ENCODE data around the gene BBS9.

The BBS9 gene

DNA sequence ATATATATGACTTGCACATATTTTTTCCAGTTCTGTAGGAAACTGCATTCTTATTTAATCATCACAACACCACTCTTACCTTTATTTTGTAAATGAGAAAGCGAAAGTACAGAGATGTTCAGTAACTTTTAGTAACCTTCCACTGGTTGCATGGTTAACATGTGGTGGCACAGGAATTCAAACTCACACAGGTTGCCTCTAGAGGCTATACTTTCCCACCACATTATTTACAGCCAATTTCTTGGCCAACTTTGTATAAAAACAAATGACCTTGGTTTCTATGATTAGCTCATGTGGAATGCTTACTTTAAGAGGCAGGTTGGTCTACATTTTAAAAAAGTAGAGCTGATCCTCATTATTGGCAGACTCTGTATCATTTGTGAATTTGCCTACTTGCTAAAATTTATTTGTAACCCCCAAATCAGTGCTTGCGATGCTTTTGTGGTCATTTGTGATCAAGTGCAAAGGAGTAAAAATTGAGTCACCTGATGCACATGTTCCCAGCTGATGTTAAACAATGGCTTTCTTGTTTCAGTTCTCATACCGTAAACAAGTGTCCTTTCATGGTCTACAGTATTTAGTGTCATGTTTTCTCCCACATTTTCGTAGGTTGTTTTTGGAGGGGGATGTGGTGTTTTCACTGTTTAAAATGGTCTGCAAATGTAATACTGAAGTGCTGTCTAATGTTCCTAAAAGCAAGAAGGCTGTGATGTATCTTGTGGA is 14.8 kb downstream of the BBS9 start:
- peak; percentile 9 for DNase-seq (ENCODE audit: low read depth)
- TF ChIP-seq, protein P1, sequence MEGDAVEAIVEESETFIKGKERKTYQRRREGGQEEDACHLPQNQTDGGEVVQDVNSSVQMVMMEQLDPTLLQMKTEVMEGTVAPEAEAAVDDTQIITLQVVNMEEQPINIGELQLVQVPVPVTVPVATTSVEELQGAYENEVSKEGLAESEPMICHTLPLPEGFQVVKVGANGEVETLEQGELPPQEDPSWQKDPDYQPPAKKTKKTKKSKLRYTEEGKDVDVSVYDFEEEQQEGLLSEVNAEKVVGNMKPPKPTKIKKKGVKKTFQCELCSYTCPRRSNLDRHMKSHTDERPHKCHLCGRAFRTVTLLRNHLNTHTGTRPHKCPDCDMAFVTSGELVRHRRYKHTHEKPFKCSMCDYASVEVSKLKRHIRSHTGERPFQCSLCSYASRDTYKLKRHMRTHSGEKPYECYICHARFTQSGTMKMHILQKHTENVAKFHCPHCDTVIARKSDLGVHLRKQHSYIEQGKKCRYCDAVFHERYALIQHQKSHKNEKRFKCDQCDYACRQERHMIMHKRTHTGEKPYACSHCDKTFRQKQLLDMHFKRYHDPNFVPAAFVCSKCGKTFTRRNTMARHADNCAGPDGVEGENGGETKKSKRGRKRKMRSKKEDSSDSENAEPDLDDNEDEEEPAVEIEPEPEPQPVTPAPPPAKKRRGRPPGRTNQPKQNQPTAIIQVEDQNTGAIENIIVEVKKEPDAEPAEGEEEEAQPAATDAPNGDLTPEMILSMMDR (conservative IDR thresholded peaks at IDR 0.05; ENCODE audit: control insufficient read depth, insufficient read depth, low read depth, low read length): no peak

DNA sequence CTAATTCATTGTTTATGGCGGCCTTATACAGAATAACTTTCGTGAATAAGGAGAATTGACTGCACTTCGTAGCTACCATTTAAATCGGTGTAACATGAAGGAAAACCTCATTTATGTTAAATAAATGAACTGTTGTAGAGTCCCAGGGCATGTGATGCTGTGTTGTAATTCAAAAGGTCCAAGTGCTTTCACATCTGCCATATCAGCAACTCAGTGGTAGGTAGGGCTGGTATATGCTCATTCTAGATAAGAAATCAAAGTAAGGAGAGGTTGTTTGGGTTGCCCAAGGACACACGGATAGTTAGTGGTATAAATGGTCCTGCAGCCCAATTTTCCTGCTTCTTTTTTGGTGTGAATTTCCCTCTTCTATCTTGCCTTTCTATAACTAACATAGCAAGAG is 15.8 kb downstream of the BBS9 start:
- TF ChIP-seq, protein P1 (conservative IDR thresholded peaks at IDR 0.05; ENCODE audit: control insufficient read depth, insufficient read depth, low read depth, low read length): no peak
- DNase-seq (ENCODE audit: low read depth): no peak
- no peak overlapping the region for H3K4me3 ChIP-seq (ENCODE audit: control insufficient read depth, low read depth, low read length)

More for the DNA sequence above, 14.8 kb downstream of the BBS9 start:
- no peak overlapping the region for H3K4me3 ChIP-seq (ENCODE audit: control insufficient read depth, low read depth, low read length)

DNA sequence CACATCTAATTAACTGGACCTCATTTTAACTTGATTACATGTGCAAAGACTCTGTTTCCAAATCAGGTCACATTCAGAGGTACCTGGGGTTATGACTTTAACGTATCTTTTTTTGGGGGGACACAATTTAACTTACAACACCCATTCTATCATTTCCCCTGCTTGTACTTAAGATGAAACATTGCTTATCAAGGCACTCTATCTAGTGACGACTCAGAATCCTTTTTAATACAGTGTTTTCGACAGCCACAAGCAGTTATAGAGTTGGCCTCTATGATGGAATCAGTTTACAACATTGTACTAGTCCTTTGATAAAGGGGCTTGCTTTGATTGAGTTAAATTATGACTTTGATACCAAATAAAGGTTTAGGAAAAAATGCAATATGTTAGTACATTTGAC is 22.7 kb downstream of the BBS9 start:
- TF ChIP-seq, protein P1 (conservative IDR thresholded peaks at IDR 0.05; ENCODE audit: control insufficient read depth, insufficient read depth, low read depth, low read length): no peak
- no peak overlapping the region for H3K4me3 ChIP-seq (ENCODE audit: control insufficient read depth, low read depth, low read length)

DNA sequence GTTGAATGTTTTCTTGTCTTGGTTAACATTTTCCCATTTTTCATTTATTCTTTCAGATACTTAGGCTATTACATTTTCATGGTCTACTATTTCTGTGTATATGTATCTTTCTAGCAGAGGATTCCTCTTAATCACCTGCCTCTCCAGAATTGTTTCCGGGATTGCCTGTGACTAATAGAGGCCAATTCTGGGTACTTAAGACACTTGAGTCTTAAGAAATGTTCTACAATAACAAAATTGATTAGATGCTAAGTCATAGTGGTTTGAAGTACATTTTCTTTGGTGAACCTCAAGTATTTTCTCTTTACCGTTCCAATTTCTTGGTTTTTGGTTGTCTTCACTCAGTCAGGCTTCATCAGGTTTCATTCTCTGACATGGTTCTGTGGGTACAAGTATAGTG is 26.4 kb downstream of the BBS9 start:
- DNase-seq (ENCODE audit: low read depth): peak; percentile 75
- no peak overlapping the region for H3K4me3 ChIP-seq (ENCODE audit: control insufficient read depth, low read depth, low read length)
- TF ChIP-seq, protein P1 (conservative IDR thresholded peaks at IDR 0.05; ENCODE audit: control insufficient read depth, insufficient read depth, low read depth, low read length): no peak

More for the DNA sequence above, 22.7 kb downstream of the BBS9 start:
- DNase-seq (ENCODE audit: low read depth): no peak

DNA sequence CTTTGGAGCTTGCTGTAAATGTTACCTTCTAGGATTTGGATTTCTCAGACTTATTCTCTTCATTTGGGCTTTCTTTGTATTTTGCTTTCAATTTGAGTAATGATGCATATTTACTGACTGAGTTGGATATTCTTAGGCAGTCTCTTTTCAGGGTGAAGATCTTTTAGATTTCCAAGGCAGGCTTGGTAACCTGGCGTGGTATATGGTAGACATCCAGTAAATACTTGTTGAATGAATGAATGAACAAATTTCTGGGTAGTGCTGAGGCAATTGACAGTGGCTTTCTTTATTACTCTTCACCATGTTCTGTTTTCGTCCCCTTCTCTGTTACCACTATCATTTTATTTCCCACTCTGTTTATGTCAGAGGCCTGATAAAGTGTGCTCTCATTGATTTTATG is 27.1 kb downstream of the BBS9 start:
- TF ChIP-seq, protein P1 (conservative IDR thresholded peaks at IDR 0.05; ENCODE audit: control insufficient read depth, insufficient read depth, low read depth, low read length): no peak
- no peak for DNase-seq (ENCODE audit: low read depth)
- H3K4me3 ChIP-seq (ENCODE audit: control insufficient read depth, low read depth, low read length): no peak overlapping the region

DNA sequence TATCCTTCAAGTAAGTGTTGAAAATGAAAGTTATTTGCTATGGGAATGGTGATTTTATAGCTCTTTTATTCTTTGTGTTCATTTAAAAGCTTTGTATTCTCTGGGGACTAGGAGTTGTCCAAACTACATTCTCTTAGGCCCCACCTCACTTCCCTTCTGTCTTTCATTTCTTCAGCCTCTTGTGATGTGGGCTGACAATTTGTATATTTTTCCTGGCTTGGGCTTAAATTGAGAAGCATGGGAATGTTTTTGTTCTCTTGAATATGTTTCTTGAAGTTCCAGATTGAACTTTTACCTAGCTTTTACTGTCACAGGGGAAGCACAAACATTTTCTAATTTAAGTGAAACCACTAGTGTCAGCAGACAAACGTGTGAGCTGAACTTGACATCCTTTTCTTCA is 27.9 kb downstream of the BBS9 start:
- no peak overlapping the region for H3K4me3 ChIP-seq (ENCODE audit: control insufficient read depth, low read depth, low read length)
- DNase-seq (ENCODE audit: low read depth): peak; percentile 56
- TF ChIP-seq, protein P1 (conservative IDR thresholded peaks at IDR 0.05; ENCODE audit: control insufficient read depth, insufficient read depth, low read depth, low read length): no peak
